Kidney (tissue), 14 donors: Measurements from ENCODE around the gene TKTL1. TPM values are rescaled to one million over a fixed set of nuclear protein-coding genes. Genes with fewer than 3 reads are reported as not detected.
"Not testable (repeated sequence)": the region's sequence is repeated elsewhere in the genome, so short reads cannot be mapped to it uniquely, and the experiment has no call there.

ENCODE experiments used
- DNase-seq, 5 donors: peaks; one replicate each; pipeline ENCODE4 v3.0.0-alpha.2; 2013 to 2020
- FAIRE-seq: peaks from 2 replicates; lab custom pipeline; 2012; peaks lifted over from hg19 to GRCh38; lab: Jason Lieb, UNC
- H3K27ac ChIP-seq, 2 donors: one replicate each; pipeline ENCODE4 v1.7.0; 2013; ENCODE audit warnings: low read depth in 2 of 2, low read length in 2 of 2, inconsistent platforms in 1 of 2
- H3K27me3 ChIP-seq: one replicate; pipeline ENCODE4 v1.7.1; 2013; ENCODE audit warnings: low read length, inconsistent platforms; ENCODE audit not compliant: control insufficient read depth, insufficient read depth
- H3K36me3 ChIP-seq, 3 donors: one replicate each; pipeline versions ENCODE4 v1.7.0 to v1.7.1; 2013; ENCODE audit warnings: low read length in 3 of 3, control low read depth in 1 of 3, inconsistent platforms in 1 of 3; ENCODE audit not compliant: insufficient read depth in 3 of 3, control insufficient read depth in 2 of 3
- H3K4me1 ChIP-seq, 3 donors: one replicate each; pipeline versions ENCODE4 v1.7.0 to v1.7.1; 2013; ENCODE audit warnings: low read length in 3 of 3, inconsistent platforms in 1 of 3, low read depth in 1 of 3; ENCODE audit not compliant: control insufficient read depth in 2 of 3, insufficient read depth in 2 of 3
- H3K4me3 ChIP-seq, 3 donors: one replicate each; pipeline versions ENCODE4 v1.7.0 to v1.8.1; 2013; ENCODE audit warnings: low read length in 3 of 3, control low read depth in 1 of 3, inconsistent platforms in 1 of 3
- H3K9ac ChIP-seq, 3 donors: one replicate each; pipeline versions ENCODE4 v1.7.0 to v1.7.1; 2013; ENCODE audit warnings: low read length in 3 of 3, control low read depth in 1 of 3, inconsistent platforms in 1 of 3
- H3K9me3 ChIP-seq, 3 donors: one replicate each; pipeline versions ENCODE4 v1.7.0 to v1.7.1; 2013; ENCODE audit warnings: low read length in 3 of 3, control low read depth in 1 of 3, inconsistent platforms in 1 of 3; ENCODE audit not compliant: control insufficient read depth in 2 of 3, insufficient read depth in 1 of 3
- intact Hi-C: fragments of 100-400 bp; cut with DNase I; formaldehyde crosslinking; loops from one replicate; pipeline ENCODE4 v1.11.1; 2022
- polyA plus RNA-seq: library from polyadenylated mRNA; stranded (reverse); fragments of 350-450 nt; fragmentation: Illumina TruSeq; extraction: RNeasy Lipid Tissue Mini Kit (QIAGEN cat#74804); gene quantifications from one replicate; pipeline ENCODE4 v1.2.3, GENCODE V29; 2014; ENCODE audit warnings: low read depth, low replicate concordance; ENCODE audit not compliant: insufficient read depth
- total RNA-seq: library from RNA; stranded (reverse); fragmentation: NEBNext Ultra II Directional; extraction: Animal tissue kit (Norgen Biotek cat#: 25700); gene quantifications from one replicate; pipeline ENCODE4 v1.2.1, GENCODE V29; 2021
- TF ChIP-seq, protein P1 (sequence below): IDR thresholded peaks from 3 replicates; pipeline ENCODE4 v1.5.1; 2012; ENCODE audit warnings: mild to moderate bottlenecking, moderate library complexity, borderline replicate concordance; ENCODE audit not compliant: insufficient read depth; ENCODE audit errors: extremely low read depth
- donor health status: control.
- donor health status: control.
- donor health status: control.
- donor health status: control.
- donor health status: control.
- donor health status: DM: yes; HTN: yes; CAD: no.
- donor health status: Normal renal cell carcinoma (clear cell type).

Gene TKTL1
- total and polyA plus RNA-seq, 2 donors from 2014 or later, result 0.30 to 0.38 TPM

DNA sequence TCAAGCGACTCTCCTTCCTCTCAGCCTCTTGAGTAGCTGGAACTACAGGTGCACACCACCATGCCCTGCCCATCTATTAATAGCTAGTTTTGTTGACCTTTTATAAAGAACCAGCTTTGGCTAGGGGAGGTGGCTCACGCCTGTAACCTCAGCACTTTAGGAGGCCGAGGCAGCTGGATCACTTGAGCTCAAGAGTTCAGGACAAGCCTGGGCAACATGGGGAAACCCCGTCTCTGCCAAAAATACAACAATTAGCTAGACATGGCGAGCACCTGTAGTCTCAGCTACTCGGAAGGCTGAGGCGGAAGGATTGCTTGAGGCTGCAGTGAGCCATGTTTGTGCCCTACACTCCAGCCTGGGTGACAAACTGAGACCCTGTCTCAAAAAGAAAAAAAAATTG, 2.7 kb downstream of the TKTL1 start:
- FAIRE-seq, result no peak
- no peak for DNase-seq
- Histone ChIP-seq H3K27me3 (no peaks in the 10 kb centered on the region), H3K4me1 (no peaks in the 10 kb centered on the region), H3K9me3 (no peaks in the 10 kb centered on the region), H3K9ac (no peak overlapping the region), H3K4me3 (no peak overlapping the region), H3K36me3 (no peaks in the 10 kb centered on the region), H3K27ac (no peak overlapping the region)
- intact Hi-C loops, result no loop called here
- TF ChIP-seq, protein P1, sequence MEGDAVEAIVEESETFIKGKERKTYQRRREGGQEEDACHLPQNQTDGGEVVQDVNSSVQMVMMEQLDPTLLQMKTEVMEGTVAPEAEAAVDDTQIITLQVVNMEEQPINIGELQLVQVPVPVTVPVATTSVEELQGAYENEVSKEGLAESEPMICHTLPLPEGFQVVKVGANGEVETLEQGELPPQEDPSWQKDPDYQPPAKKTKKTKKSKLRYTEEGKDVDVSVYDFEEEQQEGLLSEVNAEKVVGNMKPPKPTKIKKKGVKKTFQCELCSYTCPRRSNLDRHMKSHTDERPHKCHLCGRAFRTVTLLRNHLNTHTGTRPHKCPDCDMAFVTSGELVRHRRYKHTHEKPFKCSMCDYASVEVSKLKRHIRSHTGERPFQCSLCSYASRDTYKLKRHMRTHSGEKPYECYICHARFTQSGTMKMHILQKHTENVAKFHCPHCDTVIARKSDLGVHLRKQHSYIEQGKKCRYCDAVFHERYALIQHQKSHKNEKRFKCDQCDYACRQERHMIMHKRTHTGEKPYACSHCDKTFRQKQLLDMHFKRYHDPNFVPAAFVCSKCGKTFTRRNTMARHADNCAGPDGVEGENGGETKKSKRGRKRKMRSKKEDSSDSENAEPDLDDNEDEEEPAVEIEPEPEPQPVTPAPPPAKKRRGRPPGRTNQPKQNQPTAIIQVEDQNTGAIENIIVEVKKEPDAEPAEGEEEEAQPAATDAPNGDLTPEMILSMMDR, result no peak

DNA sequence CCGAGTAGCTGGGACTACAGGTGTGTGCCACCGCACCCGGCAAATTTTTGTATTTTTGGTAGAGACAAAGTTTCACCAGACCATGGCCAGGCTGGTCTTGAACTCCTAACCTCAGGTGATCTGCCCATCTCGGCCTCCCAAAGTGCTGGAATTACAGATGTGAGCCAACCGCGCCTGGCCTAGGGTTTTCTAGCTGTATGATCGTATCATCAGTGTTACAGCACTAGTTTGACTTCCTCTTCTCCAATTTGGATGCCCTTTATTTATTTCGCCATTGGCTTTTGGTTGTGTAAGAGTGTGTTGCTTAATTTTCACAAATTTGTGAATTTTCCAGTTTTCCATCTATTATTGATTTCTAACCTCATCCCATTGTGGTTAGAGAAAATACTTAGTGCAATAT, 5.2 kb downstream of the TKTL1 start:
- Histone ChIP-seq H3K36me3 (no peaks in the 10 kb centered on the region), H3K4me1 (no peaks in the 10 kb centered on the region), H3K27me3 (no peaks in the 10 kb centered on the region), H3K4me3 (no peak overlapping the region), H3K9ac (no peak overlapping the region), H3K9me3 (no peaks in the 10 kb centered on the region), H3K27ac (no peak overlapping the region)
- intact Hi-C loops, result no loop called here
- FAIRE-seq (no peak), DNase-seq (no peak)
- TF ChIP-seq, protein P1, result no peak

DNA sequence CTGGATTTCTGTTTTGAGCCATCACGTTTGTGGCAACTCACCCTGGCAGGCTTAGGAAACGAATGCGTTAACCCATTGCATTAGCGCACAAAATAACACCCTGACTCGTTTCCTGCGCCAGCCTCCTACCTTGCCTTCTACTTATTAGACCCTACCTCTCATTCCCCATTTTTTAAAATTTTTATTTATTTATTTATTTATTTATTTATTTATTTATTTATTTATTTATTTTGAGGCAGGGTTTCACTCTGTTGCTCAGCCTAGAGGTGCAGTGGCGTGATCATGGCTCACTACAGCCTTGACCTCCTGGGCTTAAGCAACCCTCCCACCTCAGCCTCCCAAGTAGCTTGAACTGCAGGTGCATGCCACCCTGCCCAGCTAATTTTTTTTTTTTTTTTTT, 7.4 kb downstream of the TKTL1 start:
- H3K27me3 ChIP-seq, H3K36me3 ChIP-seq, H3K4me1 ChIP-seq, intact Hi-C loops, DNase-seq, H3K9ac ChIP-seq, H3K4me3 ChIP-seq, H3K27ac ChIP-seq, H3K9me3 ChIP-seq, FAIRE-seq: not testable (repeated sequence)

DNA sequence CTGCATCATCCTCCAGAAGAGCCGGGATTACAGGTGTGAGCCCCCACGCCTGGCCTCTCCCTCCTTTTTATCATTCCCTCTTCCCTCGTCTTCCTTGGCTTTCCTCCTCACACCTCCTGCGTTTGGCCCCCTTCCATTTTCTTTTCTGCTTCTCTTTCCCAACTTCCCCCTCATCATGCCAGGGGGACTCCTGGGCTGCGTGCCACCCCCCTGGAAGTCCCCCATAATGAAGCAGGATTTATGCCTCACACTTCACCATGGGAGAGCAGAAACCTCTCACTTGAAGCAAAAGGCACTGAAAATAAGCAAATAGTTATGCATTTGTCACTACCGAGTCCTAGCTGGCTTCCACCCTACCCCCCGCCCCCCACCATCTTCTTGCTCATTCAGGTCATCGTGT, 7.9 kb downstream of the TKTL1 start:
- no peaks in the 10 kb centered on the region for H3K9me3 ChIP-seq
- H3K27ac ChIP-seq, result no peak overlapping the region
- DNase-seq, result no peak
- H3K36me3 ChIP-seq, result no peaks in the 10 kb centered on the region
- intact Hi-C loops, result no loop called here
- no peak for FAIRE-seq
- no peak overlapping the region for H3K4me3 ChIP-seq
- H3K4me1 ChIP-seq, result no peaks in the 10 kb centered on the region
- H3K27me3 ChIP-seq, result no peaks in the 10 kb centered on the region
- no peak overlapping the region for H3K9ac ChIP-seq
- TF ChIP-seq, protein P1, result no peak
